DOHH2 (cell line): ENCODE measurements around the gene KHDC1.

Experiments used
- H3F3A ChIP-seq: fragments of 200-600 bp; sonication (generic), shearing (Covaris generic); 2 replicates; pipeline ENCODE4 v1.6.0; 2016; ENCODE audit warnings: antibody characterized with exemption, mild to moderate bottlenecking; ENCODE audit not compliant: control insufficient read depth, insufficient read depth
- H3K27ac ChIP-seq: fragments of 200-600 bp; sonication (generic); 2 replicates; pipeline ENCODE4 v1.5.1; 2014; ENCODE audit warnings: low read depth, mild to moderate bottlenecking, low read length, moderate library complexity
- H3K27me3 ChIP-seq: fragments of 200-600 bp; sonication (generic); 2 replicates; pipeline ENCODE4 v1.6.1; 2014; ENCODE audit warnings: mild to moderate bottlenecking, low read length, mixed read lengths; ENCODE audit not compliant: control insufficient read depth
- H3K36me3 ChIP-seq: fragments of 200-600 bp; sonication (generic); 2 replicates; pipeline ENCODE4 v1.6.1; 2014; ENCODE audit warnings: mild to moderate bottlenecking, low read length, moderate library complexity, mixed read lengths; ENCODE audit not compliant: control insufficient read depth
- H3K4me1 ChIP-seq: fragments of 200-600 bp; sonication (generic); 2 replicates; pipeline ENCODE4 v1.6.1; 2014; ENCODE audit warnings: mild to moderate bottlenecking, low read length, mixed read lengths; ENCODE audit not compliant: control insufficient read depth
- H3K4me2 ChIP-seq: fragments of 200-600 bp; sonication (generic); 2 replicates; pipeline ENCODE4 v1.6.0; 2014; ENCODE audit warnings: mild to moderate bottlenecking, low read length, moderate library complexity
- H3K4me3 ChIP-seq: fragments of 200-600 bp; sonication (generic); 2 replicates; pipeline ENCODE4 v1.5.1; 2014; ENCODE audit warnings: mild to moderate bottlenecking, low read length, mixed read lengths
- H3K79me2 ChIP-seq: fragments of 200-600 bp; sonication (generic); 2 replicates; pipeline ENCODE4 v1.6.1; 2014; ENCODE audit warnings: mild to moderate bottlenecking, low read length, mixed read lengths; ENCODE audit not compliant: control insufficient read depth
- H3K9me2 ChIP-seq: fragments of 200-600 bp; sonication (generic); replicated peaks from 2 replicates; pipeline ENCODE4 v1.6.1; 2014; ENCODE audit warnings: mild to moderate bottlenecking, low read length, mixed read lengths; ENCODE audit not compliant: control insufficient read depth
- H3K9me3 ChIP-seq: fragments of 200-600 bp; sonication (generic); 2 replicates; pipeline ENCODE4 v1.6.1; 2014; ENCODE audit warnings: antibody characterized with exemption, low read length, mixed read lengths; ENCODE audit not compliant: control insufficient read depth, insufficient read depth
- H4K20me1 ChIP-seq: fragments of 200-600 bp; sonication (generic); 2 replicates; pipeline ENCODE4 v1.6.0; 2014; ENCODE audit warnings: low read depth, mild to moderate bottlenecking, antibody characterized with exemption, low read length, moderate library complexity; ENCODE audit not compliant: control insufficient read depth, insufficient read depth
- EZH2phosphoT487 ChIP-seq: fragments of 200-600 bp; sonication (generic); IDR thresholded peaks from 2 replicates; pipeline ENCODE4 v1.6.1; 2017; ENCODE audit warnings: borderline replicate concordance, mild to moderate bottlenecking, antibody characterized with exemption, low read length, moderate library complexity, mixed read lengths
- TF ChIP-seq, protein P1 (sequence below): fragments of 200-600 bp; sonication (generic); IDR thresholded peaks from one replicate; pipeline ENCODE4 v1.5.1; 2014; ENCODE audit warnings: antibody characterized with exemption, mild to moderate bottlenecking, low read depth, low read length; ENCODE audit not compliant: poor library complexity, severe bottlenecking

KHDC1 gene

DNA sequence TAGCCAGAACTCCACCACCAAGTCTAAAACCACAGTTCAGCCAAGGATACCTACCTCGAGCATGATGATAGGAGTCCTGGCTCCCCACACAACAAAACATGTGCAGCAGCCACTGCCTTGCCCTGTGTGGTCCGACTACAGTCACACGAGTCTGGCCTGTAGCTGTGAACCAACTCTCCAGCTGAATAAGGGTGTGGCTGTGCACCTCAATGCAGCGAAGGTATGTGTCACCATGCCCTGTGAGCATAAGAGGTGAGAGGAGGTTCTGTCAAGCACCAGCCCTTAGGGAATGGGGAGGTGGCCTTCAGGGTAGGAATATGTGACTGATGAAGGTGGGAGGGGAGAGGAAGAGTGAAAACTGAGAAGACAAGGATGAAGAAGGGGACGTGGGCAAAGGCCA is 21.0 kb downstream of the KHDC1 start:
- no peaks in the 10 kb centered on the region for H3K79me2 ChIP-seq
- H3K27me3 ChIP-seq, result 0 out of 2 replicates have a peak, but pooled peaks cover 4% of the 10 kb centered on the region
- TF ChIP-seq, protein P1, sequence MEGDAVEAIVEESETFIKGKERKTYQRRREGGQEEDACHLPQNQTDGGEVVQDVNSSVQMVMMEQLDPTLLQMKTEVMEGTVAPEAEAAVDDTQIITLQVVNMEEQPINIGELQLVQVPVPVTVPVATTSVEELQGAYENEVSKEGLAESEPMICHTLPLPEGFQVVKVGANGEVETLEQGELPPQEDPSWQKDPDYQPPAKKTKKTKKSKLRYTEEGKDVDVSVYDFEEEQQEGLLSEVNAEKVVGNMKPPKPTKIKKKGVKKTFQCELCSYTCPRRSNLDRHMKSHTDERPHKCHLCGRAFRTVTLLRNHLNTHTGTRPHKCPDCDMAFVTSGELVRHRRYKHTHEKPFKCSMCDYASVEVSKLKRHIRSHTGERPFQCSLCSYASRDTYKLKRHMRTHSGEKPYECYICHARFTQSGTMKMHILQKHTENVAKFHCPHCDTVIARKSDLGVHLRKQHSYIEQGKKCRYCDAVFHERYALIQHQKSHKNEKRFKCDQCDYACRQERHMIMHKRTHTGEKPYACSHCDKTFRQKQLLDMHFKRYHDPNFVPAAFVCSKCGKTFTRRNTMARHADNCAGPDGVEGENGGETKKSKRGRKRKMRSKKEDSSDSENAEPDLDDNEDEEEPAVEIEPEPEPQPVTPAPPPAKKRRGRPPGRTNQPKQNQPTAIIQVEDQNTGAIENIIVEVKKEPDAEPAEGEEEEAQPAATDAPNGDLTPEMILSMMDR, result no peak
- TF ChIP-seq EZH2phosphoT487, result no peak
- no peaks in the 10 kb centered on the region for H3F3A ChIP-seq
- no peak overlapping the region for H3K4me2 ChIP-seq
- no peaks in the 10 kb centered on the region for H4K20me1 ChIP-seq
- no peak overlapping the region for H3K4me3 ChIP-seq
- H3K4me1 ChIP-seq, result no peaks in the 10 kb centered on the region
- no peaks in the 10 kb centered on the region for H3K9me3 ChIP-seq
- no peaks in the 10 kb centered on the region for H3K9me2 ChIP-seq
- H3K36me3 ChIP-seq, result no peaks in the 10 kb centered on the region
- H3K27ac ChIP-seq, result no peak overlapping the region

DNA sequence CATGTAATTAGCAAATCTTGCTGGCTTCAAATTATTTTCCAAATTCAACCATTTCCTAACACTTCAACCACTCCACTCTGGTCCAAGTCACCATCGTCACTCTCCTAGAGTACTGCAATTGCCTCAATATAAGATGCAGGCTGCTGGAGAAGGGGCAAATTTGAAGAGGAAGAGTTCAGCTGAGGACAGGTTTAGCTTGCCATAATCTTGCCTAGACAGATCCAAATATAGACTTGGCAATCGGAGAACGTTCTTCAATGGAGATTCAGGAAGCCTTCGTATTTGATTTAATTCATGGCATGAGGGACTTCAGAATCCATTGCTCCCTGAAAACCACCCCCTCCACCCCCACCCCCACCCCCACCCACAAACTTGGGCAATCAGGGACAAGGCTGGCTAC is 22.3 kb downstream of the KHDC1 start:
- TF ChIP-seq EZH2phosphoT487, result no peak
- TF ChIP-seq, protein P1, result no peak

DNA sequence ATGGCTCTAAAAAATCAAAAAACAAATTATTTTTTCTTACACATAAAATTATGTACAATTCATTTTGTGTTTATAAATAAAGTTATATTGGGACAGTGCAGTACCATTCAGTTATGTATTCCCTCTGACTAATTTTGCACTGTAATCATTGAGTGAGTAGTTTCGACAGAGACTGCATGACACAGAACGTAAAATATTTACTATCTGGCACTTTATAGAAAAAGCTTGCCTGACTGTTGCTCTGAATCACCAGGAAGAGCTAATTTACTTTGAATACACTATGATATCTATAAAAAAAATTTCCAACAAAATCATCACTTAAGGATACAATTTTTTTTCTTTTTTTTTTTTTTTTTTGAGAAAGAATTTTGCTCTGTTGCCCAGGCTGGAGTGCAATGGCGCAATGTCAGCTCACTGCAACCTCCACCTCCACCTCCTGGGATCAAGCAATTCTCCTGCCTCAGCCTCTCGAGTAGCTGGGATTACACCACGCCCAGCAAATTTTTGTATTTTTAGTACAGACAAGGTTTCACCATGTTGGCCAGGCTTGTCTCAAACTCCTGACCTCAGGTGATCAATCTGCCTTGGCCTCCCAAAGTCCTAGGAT is 26.7 kb downstream of the KHDC1 start:
- Histone ChIP-seq H3K9me2 (no peaks in the 10 kb centered on the region), H3F3A (no peaks in the 10 kb centered on the region), H3K27me3 (no peaks in the 10 kb centered on the region), H4K20me1 (no peaks in the 10 kb centered on the region), H3K4me2 (no peak overlapping the region), H3K4me1 (peaks cover 3% of the 10 kb centered on the region), H3K4me3 (no peak overlapping the region), H3K9me3 (no peaks in the 10 kb centered on the region), H3K36me3 (no peaks in the 10 kb centered on the region), H3K27ac (no peak overlapping the region), H3K79me2 (no peaks in the 10 kb centered on the region)
- TF ChIP-seq, protein P1, result no peak
- no peak for TF ChIP-seq EZH2phosphoT487

More for the DNA sequence above, 22.3 kb downstream of the KHDC1 start:
- Histone ChIP-seq H3K4me2 (no peak overlapping the region), H3K79me2 (no peaks in the 10 kb centered on the region), H3F3A (no peaks in the 10 kb centered on the region), H3K4me3 (no peak overlapping the region), H3K4me1 (no peaks in the 10 kb centered on the region), H3K9me3 (no peaks in the 10 kb centered on the region), H3K27me3 (0 out of 2 replicates have a peak, but pooled peaks cover 3% of the 10 kb centered on the region), H4K20me1 (no peaks in the 10 kb centered on the region), H3K36me3 (no peaks in the 10 kb centered on the region), H3K9me2 (no peaks in the 10 kb centered on the region), H3K27ac (no peak overlapping the region)
